Colonic mucosa (tissue), 4 donors: Measurements from ENCODE around the gene DLST. TPM values are rescaled to one million over a fixed set of nuclear protein-coding genes. Genes with fewer than 3 reads are reported as not detected.

Source experiments
- DNase-seq: peaks from one replicate; pipeline ENCODE4 v3.0.0-alpha.2; 2020
- H3K27ac ChIP-seq: fragments of 200-600 bp; one replicate; pipeline ENCODE4 v1.8.0; 2021
- H3K27me3 ChIP-seq: fragments of 200-600 bp; one replicate; pipeline ENCODE4 v1.8.0; 2021
- H3K36me3 ChIP-seq: fragments of 200-600 bp; one replicate; pipeline ENCODE4 v1.8.0; 2021
- H3K4me1 ChIP-seq: fragments of 200-600 bp; one replicate; pipeline ENCODE4 v1.8.0; 2021; ENCODE audit warnings: mild to moderate bottlenecking
- H3K4me3 ChIP-seq: fragments of 200-600 bp; one replicate; pipeline ENCODE4 v1.8.0; 2021
- H3K9ac ChIP-seq, 2 donors: one replicate each; pipeline ENCODE4 v1.7.0; 2013; ENCODE audit warnings: control low read depth in 2 of 2, low read depth in 2 of 2, low read length in 2 of 2
- H3K9me3 ChIP-seq: fragments of 200-600 bp; one replicate; pipeline ENCODE4 v1.8.0; 2021
- intact Hi-C: fragments of 100-400 bp; cut with DNase I; formaldehyde crosslinking; loops from one replicate; pipeline ENCODE4 v1.14.1; 2022
- total RNA-seq, 2 donors: library from RNA; stranded (reverse); fragmentation: NEBNext Ultra II Directional in 1 of 2; extraction: Animal tissue kit (Norgen Biotek cat#: 25700) in 1 of 2; gene quantifications; one replicate each; pipeline ENCODE4 v1.2.1, GENCODE V29; 2021
- TF ChIP-seq, protein P1 (sequence below): fragments of 200-600 bp; IDR thresholded peaks from one replicate; pipeline ENCODE4 v1.8.0; 2022; ENCODE audit warnings: antibody characterized with exemption, mild to moderate bottlenecking
- donor health status: healthy.
- donor health status: DM: no; HTN: no; CAD: no.
- donor health status: DM: no; HTN: no; CAD: no.

The DLST gene
- total RNA-seq, 2 donors from 2014 or later, result 148 to 149 TPM

- no peak overlapping the region for H3K9ac ChIP-seq
- TF ChIP-seq, protein P1, sequence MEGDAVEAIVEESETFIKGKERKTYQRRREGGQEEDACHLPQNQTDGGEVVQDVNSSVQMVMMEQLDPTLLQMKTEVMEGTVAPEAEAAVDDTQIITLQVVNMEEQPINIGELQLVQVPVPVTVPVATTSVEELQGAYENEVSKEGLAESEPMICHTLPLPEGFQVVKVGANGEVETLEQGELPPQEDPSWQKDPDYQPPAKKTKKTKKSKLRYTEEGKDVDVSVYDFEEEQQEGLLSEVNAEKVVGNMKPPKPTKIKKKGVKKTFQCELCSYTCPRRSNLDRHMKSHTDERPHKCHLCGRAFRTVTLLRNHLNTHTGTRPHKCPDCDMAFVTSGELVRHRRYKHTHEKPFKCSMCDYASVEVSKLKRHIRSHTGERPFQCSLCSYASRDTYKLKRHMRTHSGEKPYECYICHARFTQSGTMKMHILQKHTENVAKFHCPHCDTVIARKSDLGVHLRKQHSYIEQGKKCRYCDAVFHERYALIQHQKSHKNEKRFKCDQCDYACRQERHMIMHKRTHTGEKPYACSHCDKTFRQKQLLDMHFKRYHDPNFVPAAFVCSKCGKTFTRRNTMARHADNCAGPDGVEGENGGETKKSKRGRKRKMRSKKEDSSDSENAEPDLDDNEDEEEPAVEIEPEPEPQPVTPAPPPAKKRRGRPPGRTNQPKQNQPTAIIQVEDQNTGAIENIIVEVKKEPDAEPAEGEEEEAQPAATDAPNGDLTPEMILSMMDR, result no peak
- H3K27me3 ChIP-seq, result no peaks in the 10 kb centered on the region
- no peak overlapping the region for H3K27ac ChIP-seq
- no peak overlapping the region for H3K4me3 ChIP-seq
- no peaks in the 10 kb centered on the region for H3K9me3 ChIP-seq
- H3K36me3 ChIP-seq, result no peaks in the 10 kb centered on the region
- intact Hi-C loops, result no loop called here
- no peak for DNase-seq
- peaks cover 5% of the 10 kb centered on the region for H3K4me1 ChIP-seq
Observed at GRCh38 chr14:74919421-74920165, 37.9 kb downstream of the DLST start.

DNA sequence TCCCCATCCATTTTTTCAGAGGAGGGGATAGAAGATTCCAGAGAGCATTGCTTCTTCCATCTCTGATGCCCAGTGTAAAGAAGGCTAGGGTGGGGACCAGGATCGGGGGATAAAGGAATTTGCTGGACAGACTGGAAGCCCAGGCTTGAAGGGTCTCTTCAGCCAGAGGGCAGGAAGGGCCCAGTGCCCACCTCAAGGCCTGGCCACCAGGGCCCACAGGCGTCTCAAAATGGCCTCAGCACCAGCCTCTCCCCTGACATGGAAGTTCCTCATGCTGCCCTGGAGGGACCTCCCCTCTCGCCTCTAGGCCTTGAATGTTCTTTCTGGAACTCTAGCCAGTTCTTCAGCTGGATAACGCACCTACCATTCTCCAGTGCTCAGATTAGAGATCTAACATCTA lies 38.6 kb downstream of the DLST start:
- Histone ChIP-seq H3K36me3 (no peaks in the 10 kb centered on the region), H3K4me1 (peaks cover 5% of the 10 kb centered on the region), H3K4me3 (no peak overlapping the region), H3K9ac (no peak overlapping the region), H3K27me3 (no peaks in the 10 kb centered on the region), H3K9me3 (no peaks in the 10 kb centered on the region), H3K27ac (no peak overlapping the region)
- intact Hi-C loops, result no loop called here
- no peak for DNase-seq
- TF ChIP-seq, protein P1, result no peak

DNA sequence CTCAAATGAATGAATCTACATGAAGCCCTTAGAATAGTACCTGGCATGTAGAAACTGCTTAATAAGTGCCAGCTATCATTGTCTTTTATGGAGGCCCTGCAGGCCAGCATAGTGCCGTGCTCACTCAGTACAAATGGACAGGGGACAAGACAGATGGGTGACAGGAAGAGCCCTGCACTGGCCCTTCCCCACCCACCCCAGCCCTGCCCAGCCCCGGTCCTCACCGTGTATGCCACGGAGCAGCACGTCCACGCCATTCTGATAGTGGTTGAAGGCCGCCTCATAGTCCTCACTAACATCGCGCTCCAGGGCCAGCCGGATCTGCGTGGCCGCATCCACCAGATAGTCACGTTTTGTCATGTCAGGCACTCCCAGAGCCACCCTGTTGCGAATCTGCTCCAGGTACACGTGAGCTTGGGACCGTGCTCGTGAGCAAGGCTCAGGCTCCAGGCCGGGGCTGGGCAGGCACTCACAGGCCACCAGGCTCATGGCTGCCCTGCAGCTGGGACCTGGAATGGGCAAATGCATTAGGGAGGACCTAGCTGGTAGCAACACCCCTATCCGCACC lies 39.4 kb downstream of the DLST start:
- H3K27me3 ChIP-seq, result no peaks in the 10 kb centered on the region
- no peaks in the 10 kb centered on the region for H3K36me3 ChIP-seq
- no peak overlapping the region for H3K4me3 ChIP-seq
- TF ChIP-seq, protein P1, result no peak
- peaks cover 5% of the 10 kb centered on the region for H3K4me1 ChIP-seq
- no peaks in the 10 kb centered on the region for H3K9me3 ChIP-seq
- DNase-seq, result no peak
- H3K27ac ChIP-seq, result no peak overlapping the region
- intact Hi-C loops, result no loop called here
- no peak overlapping the region for H3K9ac ChIP-seq

DNA sequence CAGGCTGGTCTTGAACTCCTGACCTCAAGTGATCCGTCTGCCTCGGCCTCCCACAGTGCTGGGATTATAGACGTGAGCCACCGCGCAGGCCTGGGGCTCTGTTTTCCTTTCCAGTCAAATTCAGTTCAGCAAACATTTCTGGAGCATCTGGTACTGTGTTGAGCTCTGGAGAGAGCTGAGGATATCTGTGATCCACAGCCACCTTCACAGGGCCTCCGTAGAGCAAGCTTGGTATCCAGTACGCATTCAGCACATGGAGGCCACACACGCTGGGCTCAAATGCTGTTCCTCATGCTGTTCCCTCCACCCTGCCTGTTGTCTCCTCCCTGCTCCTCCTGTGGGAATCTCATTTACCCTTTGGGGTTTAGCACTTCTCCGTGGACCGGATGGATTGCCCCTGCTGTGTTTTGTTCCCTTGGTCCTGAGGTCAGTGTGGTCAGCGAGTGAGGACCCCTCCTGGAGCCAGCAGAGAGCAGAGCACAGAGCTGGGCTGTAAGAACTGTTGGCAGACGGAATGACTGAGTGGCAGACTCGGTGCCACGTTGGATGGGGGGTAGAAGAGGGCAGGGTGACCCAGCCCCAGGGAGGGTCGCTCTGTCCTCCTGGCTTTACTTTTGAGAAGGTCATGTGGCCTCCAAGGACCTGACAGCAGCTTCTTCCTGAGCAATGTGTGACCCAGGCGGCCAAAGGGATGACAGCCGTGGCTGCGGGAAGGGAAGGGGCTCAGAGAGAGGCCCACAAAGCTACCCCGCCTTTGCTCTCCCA lies 40.5 kb downstream of the DLST start:
- peak overlapping the region; percentile 75 for H3K4me3 ChIP-seq

DNA sequence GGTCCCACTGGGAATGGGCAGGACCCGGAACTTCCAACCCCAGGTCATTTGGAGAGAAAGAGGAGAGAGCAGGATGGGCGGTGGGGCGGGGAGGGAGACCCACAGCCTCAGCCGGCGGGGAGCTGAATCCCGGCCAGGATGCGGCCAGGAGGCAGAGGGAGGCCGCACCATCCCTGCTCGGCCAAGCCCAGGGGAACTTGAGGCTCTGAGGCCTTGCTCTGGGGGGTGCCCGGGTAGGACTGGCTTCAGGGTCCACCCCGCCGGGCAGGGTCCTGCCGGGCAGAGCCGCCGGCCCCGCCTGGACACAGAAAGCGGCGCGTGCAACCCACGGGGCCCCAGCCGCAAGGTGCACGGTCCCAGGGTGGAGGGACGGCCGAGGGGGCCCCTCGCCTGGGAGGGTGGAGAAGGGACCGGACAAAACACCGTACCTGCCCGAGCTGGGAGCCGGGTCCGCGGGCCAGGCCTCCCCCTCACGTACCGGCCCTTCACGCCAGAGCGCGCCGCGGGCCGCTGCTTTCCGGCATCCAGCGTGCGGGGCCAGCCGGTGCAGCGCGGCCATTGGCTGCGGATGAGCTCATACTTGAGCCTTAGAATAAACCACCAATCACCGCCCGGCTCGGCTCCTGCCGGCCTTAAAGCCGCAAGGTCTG lies 41.2 kb downstream of the DLST start, which contains the start of gene RPS6KL1:
RPS6KL1 (minus strand) TSS at position 509 of the 650 bp plus-strand sequence. CDS start 1,719 bp downstream, outside the sequence.
- DNase-seq, result peak; percentile 86
- peaks cover 5% of the 10 kb centered on the region for H3K4me1 ChIP-seq
- peak within 1 kb of the TSS; percentile 38 to 90 for H3K9ac ChIP-seq
- peak within 1 kb of the TSS; percentile 75 for H3K4me3 ChIP-seq
- H3K27ac ChIP-seq, result no peak within 1 kb of the TSS
- intact Hi-C loops, result no loop called here
- no peaks in the 10 kb centered on the region for H3K36me3 ChIP-seq
- H3K27me3 ChIP-seq, result no peaks in the 10 kb centered on the region
- no peaks in the 10 kb centered on the region for H3K9me3 ChIP-seq
- TF ChIP-seq, protein P1, result no peak

More for the DNA sequence above, 40.5 kb downstream of the DLST start:
- Histone ChIP-seq H3K4me1 (peaks cover 5% of the 10 kb centered on the region), H3K36me3 (no peaks in the 10 kb centered on the region), H3K9ac (peak overlapping the region; percentile 38 to 90), H3K9me3 (no peaks in the 10 kb centered on the region), H3K27me3 (no peaks in the 10 kb centered on the region), H3K27ac (no peak overlapping the region)
- intact Hi-C loops, result no loop called here
- TF ChIP-seq, protein P1, result no peak
- no peak for DNase-seq
